Ramos (cell line): Measurements from ENCODE around the gene KATNBL1.

Source experiments
- in situ Hi-C: fragments of 300-500 bp; cut with MboI; formaldehyde crosslinking; loops from one replicate; pipeline ENCODE4 v1.14.3; 2022; ENCODE audit warnings: low sequenced_read_pairs; ENCODE audit not compliant: unreplicated experiment

Gene KATNBL1

GRCh38 chr15:34121786-34122185, 88.1 kb downstream of the KATNBL1 start:
- in situ Hi-C loops: loop anchor here (25.0 kb wide), 1 partner anchor 241 kb away; the partner anchor contains the start of gene LPCAT4

GRCh38 chr15:34120420-34120819, 89.5 kb downstream of the KATNBL1 start:
- in situ Hi-C loops: loop anchor here (25.0 kb wide), 1 partner anchor 242 kb away; the partner anchor contains the start of gene LPCAT4

GRCh38 chr15:34119291-34119690, 90.6 kb downstream of the KATNBL1 start:
- in situ Hi-C loops: loop anchor here (25.0 kb wide), 1 partner anchor 243 kb away; the partner anchor contains the start of gene LPCAT4

GRCh38 chr15:34116620-34117019, 93.3 kb downstream of the KATNBL1 start:
- in situ Hi-C loops: loop anchor here (25.0 kb wide), 1 partner anchor 246 kb away; the partner anchor contains the start of gene LPCAT4

GRCh38 chr15:34114739-34115138, 95.2 kb downstream of the KATNBL1 start:
- in situ Hi-C loops: loop anchor here (25.0 kb wide), 1 partner anchor 248 kb away; the partner anchor contains the start of gene LPCAT4

- in situ Hi-C loops: loop anchor here (25.0 kb wide), 1 partner anchor 248 kb away; the partner anchor contains the start of gene LPCAT4
Measured at GRCh38 chr15:34114215-34114614, 95.7 kb downstream of the KATNBL1 start.

GRCh38 chr15:34111488-34111887, 98.4 kb downstream of the KATNBL1 start:
- in situ Hi-C loops: loop anchor here (25.0 kb wide), 1 partner anchor 251 kb away; the partner anchor contains the start of gene LPCAT4

GRCh38 chr15:34109797-34110663, 99.9 kb downstream of the KATNBL1 start:
- in situ Hi-C loops: loop anchor here (25.0 kb wide), 1 partner anchor 252 kb away; the partner anchor contains the start of gene LPCAT4

GRCh38 chr15:34107315-34107714, 102.6 kb downstream of the KATNBL1 start:
- in situ Hi-C loops: loop anchor here (25.0 kb wide), 1 partner anchor 255 kb away; the partner anchor contains the start of gene LPCAT4

GRCh38 chr15:34106423-34106822, 103.5 kb downstream of the KATNBL1 start:
- in situ Hi-C loops: loop anchor here (25.0 kb wide), 1 partner anchor 256 kb away; the partner anchor contains the start of gene LPCAT4

- in situ Hi-C loops: loop anchor here (25.0 kb wide), 1 partner anchor 260 kb away; the partner anchor contains the start of gene LPCAT4
Measured at GRCh38 chr15:34102175-34102925, 107.5 kb downstream of the KATNBL1 start.

- in situ Hi-C loops: loop anchor here (25.0 kb wide), 1 partner anchor 261 kb away; the partner anchor contains the start of gene LPCAT4
Measured at GRCh38 chr15:34101366-34102174, 108.3 kb downstream of the KATNBL1 start, which contains the start of the genes EMC7 and PGBD4. TSS of gene EMC7 (minus strand) at chr15:34101862. CDS start at chr15:34101839, 23 bp downstream. TSS of gene PGBD4 (plus strand) at chr15:34102083. CDS start at chr15:34102532, 449 bp downstream.

- in situ Hi-C loops: loop anchor here (25.0 kb wide), 1 partner anchor 262 kb away; the partner anchor contains the start of gene LPCAT4
Measured at GRCh38 chr15:34099914-34100313, 110.0 kb downstream of the KATNBL1 start.
